DLD1 (cell line): Measurements from ENCODE around the gene CHST15.

Source experiments
- in situ Hi-C: cut with HindIII; loops from 2 replicates; pipeline ENCODE4 v1.10.0; 2017; ENCODE audit warnings: low sequenced_read_pairs

Gene CHST15

GRCh38 chr10:124048371-124049290, 44.8 kb downstream of the CHST15 start:
- in situ Hi-C loops, result loop anchor here (25.0 kb wide), 1 partner anchor 89 kb away; no protein-coding TSS in a partner anchor

DNA sequence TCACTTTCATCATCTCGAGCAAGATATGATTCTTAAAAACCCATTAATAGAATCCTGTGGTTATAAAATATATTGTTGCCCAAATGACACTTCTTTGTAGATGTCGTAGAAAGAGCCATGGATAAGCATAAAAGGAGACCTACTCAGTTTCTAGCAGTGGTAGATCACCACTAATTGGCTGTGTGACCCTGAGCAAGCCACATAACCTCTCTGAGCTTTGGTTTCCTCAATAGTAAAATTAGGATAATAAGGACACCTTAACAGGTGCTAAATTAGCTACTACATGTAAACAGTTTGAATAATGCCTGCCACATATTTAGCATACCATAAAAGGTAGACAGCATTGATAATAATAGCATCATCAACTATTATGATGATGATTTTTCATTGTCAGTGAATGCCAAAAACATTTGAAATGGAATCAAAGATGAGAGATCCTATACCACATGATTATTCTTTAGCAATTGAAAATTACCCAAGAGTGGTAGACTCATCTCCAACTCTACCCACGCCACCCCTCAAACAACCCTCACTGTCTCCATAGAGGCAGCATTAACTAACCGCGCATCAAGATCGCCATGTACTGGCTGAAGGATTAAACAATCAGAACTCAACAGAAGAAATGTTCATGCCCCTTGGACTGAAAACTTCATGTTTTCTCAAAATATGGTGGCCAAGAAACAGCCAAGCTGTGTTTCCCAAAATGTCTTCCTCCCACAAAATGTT, 45.8 kb downstream of the CHST15 start:
- in situ Hi-C loops, result loop anchor here (25.0 kb wide), 1 partner anchor 90 kb away; no protein-coding TSS in a partner anchor

GRCh38 chr10:124045801-124046355, 47.5 kb downstream of the CHST15 start:
- in situ Hi-C loops, result loop anchor here (25.0 kb wide), 1 partner anchor 91 kb away; no protein-coding TSS in a partner anchor

GRCh38 chr10:124045276-124045675, 48.1 kb downstream of the CHST15 start:
- in situ Hi-C loops, result loop anchor here (25.0 kb wide), 1 partner anchor 92 kb away; no protein-coding TSS in a partner anchor

DNA sequence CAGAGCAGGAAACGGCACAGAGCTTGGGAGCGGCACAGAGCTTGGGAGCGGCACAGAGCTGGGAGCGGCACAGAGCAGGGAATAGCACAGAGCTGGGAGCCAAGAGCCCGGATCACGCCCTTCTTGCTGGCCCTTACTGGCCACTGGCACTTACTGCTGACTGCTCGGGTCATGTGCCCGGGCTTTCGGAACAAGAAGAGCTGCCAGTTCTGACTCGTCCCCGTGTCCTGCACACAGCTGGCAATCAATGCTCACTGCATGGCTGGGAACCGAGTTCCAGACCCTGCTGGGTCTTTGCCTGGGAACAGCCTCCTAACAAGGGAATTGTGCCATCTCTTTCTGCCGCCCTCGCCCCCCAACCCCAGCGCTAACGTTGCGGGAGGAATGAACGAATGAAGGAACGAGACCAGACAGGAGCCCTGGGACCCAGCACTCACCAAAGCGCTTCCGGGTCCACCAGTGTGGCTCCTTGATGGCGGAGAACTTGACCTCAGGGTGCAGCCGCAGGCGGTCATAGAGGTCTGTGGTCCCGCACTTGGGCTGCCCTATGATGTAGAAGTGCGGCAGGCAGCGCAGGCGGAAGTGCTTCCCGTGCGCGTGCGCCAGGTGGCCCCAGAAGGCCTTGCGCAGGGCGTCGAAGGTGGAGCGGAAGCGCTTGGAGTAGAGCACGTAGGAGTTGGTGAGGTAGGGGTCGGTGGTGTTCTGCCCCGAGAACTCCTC, 49.1 kb downstream of the CHST15 start:
- in situ Hi-C loops, result loop anchor here (25.0 kb wide), 1 partner anchor 93 kb away; no protein-coding TSS in a partner anchor

- in situ Hi-C loops, result loop anchor here (25.0 kb wide), 1 partner anchor 94 kb away; no protein-coding TSS in a partner anchor
These were observed 49.9 kb downstream of the CHST15 start for GRCh38 chr10:124043310-124044142.

DNA sequence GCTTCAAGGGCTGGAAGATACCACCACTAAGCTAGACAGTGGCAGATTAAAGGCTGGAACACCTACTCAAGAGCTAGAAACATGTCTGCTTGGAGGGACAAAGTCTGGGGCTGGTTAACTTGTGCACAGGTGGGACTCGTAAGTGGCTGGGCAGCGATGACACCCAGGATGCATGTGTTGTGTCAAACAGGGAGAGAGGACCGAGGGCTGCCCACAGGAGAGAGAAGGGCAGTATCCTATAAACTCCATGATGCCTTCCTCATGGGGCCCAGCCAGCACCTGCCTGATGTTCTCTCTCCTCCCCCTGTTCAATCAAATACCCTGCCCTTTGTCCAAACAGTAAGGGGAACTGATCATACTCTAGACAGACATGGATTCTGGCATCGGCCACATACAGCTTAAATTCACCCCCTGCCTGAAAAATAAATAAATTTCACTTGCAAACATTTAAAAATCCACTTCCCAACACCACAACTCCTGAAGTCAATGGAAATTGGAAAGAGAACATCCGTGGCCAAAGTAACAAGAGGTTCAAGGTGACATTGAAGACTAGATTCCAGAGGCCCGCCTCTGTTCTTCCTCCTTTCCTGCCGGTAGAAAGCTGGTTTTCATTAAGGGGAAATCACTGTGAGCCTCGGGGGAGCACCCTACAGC, 50.6 kb downstream of the CHST15 start:
- in situ Hi-C loops, result loop anchor here (25.0 kb wide), 1 partner anchor 95 kb away; no protein-coding TSS in a partner anchor

DNA sequence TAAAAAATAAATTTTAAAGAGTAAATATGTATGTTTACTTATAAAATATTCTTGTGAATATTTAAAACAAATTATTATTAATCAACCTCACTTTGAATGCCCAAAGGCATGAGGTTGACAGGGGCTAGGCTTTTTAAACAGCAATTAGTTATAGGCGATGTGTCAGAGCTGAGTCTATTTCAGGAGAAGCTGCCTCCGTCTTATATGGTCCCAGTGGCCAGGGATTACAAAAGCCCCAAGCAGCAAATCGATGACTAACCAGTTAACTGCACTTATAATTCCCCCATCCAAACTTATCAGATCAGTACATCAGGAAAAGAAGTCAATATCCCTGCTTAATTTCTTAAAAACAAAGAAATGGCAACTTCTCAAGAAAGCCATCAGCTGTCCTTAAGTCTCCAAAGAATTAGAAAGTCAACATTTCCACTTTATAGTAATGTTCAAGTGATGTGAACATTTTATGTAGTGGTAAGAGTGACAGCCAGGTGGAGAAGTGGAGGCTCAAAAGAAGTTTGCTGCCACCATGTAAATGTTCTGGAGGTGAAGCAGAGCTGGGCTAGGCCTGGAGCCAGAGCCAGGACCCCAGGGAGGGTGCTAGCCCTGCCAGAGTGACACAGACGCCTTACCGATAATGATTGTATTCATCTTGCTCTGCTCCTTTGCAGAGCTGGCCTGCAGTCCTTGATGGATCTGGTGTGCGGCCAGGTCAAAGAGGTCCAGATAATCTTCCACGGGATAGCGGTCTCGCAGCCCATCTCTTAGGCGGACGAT, 51.5 kb downstream of the CHST15 start:
- in situ Hi-C loops, result loop anchor here (25.0 kb wide), 1 partner anchor 95 kb away; no protein-coding TSS in a partner anchor

DNA sequence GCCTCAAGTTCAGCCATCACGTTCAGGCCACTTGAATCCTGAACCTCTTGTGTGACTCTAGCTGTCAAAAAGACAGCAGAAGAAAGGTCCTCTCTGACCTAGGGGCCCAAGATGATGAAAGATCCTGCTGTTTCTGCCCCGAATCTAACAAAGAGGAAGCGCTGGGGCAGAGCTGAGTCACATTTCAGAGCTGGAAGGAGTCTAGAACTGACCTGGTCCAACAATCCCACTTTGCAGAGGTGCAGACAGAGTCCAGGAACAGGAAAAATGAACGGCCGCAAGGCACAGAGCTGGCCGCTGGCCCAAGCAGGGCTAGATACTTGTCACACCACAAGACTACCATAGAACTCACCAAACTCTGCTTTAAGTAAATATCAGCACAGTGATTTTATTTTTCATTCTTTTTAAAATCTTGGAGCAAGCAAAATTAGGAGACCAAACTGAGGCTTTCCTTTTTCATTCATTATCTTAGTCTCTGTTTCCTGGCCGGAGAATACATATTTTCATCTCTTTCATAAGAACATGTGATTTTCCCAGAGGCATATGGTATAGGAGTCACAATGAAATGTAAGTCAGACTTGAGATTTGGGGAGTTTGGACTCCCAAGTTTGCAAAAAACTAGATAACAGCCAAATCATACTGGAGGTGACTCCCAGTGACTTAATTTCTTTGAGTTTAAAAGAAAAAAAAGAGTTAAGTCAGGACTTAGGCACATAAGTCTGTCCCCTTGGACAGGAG, 52.8 kb downstream of the CHST15 start:
- in situ Hi-C loops, result loop anchor here (25.0 kb wide), 1 partner anchor 97 kb away; no protein-coding TSS in a partner anchor

DNA sequence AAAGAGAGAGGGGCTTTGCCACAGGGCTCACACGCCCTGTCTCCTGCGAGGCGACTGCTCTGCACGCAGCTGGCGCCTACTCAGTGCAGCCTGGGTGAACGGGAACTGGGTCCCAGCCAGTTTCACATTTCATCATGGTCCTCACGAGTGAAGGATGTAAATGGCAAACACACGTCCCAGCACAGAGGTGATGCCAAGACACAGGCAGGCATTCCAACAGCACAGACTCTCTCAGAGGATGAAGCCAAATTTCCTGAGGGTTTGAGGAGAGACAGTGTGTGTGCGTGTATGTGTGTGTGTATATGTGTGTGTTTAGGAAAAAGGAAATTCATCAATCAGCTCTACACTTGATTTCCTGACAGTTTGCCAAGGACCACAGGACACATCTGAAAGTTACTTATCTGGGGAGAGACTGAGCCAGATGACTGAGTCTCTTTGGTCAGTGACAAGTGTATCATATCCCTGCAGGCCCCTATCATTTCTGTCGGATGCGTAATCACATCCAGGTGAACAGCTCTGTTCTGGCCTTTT, 53.9 kb downstream of the CHST15 start:
- in situ Hi-C loops, result loop anchor here (25.0 kb wide), 1 partner anchor 98 kb away; no protein-coding TSS in a partner anchor

DNA sequence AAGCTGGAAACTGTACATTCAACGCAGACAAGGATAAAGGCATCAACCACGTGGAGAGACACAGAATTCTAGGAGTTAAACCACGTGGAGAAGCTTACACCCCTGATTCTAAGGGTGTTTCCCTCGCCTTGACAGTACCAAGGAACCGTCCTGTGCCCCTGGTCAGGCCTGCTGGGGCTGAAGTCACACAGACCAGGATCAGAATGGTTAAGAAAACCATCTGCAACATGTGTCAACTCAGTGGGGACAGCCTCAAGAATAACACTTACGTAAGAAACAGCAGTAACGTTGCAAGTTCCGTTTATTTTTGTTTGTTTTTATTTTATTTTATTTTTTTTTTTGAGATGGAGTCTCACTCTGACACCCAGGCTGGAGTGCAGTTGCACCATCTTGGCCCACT, 55.6 kb downstream of the CHST15 start:
- in situ Hi-C loops, result loop anchor here (25.0 kb wide), 1 partner anchor 100 kb away; no protein-coding TSS in a partner anchor

DNA sequence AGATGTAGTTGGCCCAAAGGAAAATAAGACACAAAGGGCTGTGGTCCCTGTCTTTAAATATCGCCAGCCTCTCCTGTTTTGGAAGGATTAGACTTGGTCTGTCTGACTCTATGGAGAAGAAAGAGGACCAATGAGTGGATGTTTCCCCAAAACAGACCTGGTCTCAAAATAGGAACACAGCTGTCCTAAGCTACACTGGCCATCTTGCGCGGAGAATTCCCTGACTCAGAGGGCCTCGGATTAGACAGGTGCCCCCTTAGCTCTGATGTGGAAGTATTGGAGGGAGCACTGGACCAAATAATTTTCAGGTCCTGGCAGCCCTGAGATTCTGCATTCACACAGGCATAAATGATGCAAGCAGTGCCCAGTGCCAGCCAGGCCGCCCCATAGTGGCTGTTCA, 56.1 kb downstream of the CHST15 start:
- in situ Hi-C loops, result loop anchor here (25.0 kb wide), 1 partner anchor 100 kb away; no protein-coding TSS in a partner anchor

- in situ Hi-C loops, result loop anchor here (25.0 kb wide), 1 partner anchor 101 kb away; no protein-coding TSS in a partner anchor
These were observed 56.7 kb downstream of the CHST15 start for GRCh38 chr10:124036746-124037145.

DNA sequence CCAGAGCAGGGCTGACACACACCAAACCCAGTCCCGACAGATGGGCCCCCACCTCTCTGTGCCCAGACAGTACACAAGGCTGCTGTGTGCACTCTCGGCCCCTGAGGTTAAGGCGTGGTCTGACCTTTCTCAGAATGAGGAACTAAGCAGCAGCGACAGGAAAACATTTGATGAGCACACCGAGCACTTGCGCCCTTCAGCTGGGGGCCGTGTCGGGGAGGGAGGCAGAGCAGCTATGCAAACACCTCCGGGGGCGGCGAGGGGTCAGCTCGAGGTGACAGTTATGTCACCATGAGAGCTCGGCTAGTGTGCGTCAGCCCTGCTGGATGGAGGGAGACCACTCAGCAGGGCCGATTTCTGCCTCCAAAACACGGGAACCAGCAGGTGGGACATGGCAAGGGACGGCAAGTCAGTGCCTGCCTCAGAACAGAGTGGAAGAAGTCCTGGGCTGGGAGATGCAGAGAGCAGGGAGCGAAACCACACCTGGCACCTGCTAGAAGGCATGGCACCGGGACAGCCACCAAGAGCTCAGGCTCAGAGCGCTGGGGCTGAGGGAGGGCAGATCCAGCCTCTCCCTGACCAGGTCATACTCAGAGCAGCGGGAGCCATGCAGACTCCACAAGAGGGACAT, 57.4 kb downstream of the CHST15 start:
- in situ Hi-C loops, result loop anchor here (25.0 kb wide), 1 partner anchor 101 kb away; no protein-coding TSS in a partner anchor

DNA sequence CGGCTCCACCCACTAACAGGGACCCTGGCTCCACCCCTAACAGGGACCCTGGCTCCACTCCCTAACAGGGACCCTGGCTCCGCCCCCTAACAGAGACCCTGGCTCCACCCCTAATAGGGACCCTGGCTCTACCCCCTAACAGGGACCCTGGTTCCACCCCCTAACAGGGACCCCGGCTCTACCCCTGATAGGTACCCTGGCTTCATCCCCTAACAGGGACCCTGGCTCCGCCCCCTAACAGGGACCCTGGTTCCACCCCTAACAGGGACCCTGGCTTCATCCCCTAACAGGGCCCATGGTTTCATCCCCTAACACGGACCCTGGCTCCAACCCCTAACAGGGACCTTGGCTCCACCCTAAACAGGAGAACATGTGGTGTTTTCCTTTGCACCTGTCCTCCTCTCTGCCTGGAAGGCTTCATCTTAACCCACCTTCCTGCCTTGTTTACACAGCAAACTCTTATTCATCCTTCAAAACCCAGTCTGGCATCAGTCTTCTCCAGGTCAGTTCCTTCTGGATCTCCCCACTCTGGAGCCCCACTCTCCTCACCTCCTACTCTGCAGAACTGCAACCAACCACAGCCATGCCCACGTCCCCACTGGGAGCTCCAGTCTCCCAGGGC, 58.0 kb downstream of the CHST15 start:
- in situ Hi-C loops, result loop anchor here (25.0 kb wide), 1 partner anchor 102 kb away; no protein-coding TSS in a partner anchor
